Right renal pelvis (tissue), 4 donors: ENCODE results near the gene SYT2. TPM values are rescaled to one million over a fixed set of nuclear protein-coding genes. Genes with fewer than 3 reads are reported as not detected.
A peak's percentile ranks its signal among the peaks of the same experiment; 100 is the strongest.

Experiments
- DNase-seq, 4 donors: peaks; one replicate each; pipeline ENCODE4 v3.0.0-alpha.2; 2013; ENCODE audit warnings: low read depth in 4 of 4, low spot score in 3 of 4, missing footprints in 1 of 4
- polyA plus RNA-seq, 4 donors: library from polyadenylated mRNA; unstranded; fragments of 120-200 nt; gene quantifications; one replicate each; pipeline ENCODE4 v1.2.1, GENCODE V29; 2013; ENCODE audit not compliant: insufficient read length in 4 of 4

The SYT2 gene
- polyA plus RNA-seq, 4 donors, result 2.1 to 2.6 (median 2.5) TPM

- DNase-seq, result peak in 1 of 4 donors; percentile 10
Measured at GRCh38 chr1:202680586-202681352, 29.5 kb downstream of the SYT2 start.

DNA sequence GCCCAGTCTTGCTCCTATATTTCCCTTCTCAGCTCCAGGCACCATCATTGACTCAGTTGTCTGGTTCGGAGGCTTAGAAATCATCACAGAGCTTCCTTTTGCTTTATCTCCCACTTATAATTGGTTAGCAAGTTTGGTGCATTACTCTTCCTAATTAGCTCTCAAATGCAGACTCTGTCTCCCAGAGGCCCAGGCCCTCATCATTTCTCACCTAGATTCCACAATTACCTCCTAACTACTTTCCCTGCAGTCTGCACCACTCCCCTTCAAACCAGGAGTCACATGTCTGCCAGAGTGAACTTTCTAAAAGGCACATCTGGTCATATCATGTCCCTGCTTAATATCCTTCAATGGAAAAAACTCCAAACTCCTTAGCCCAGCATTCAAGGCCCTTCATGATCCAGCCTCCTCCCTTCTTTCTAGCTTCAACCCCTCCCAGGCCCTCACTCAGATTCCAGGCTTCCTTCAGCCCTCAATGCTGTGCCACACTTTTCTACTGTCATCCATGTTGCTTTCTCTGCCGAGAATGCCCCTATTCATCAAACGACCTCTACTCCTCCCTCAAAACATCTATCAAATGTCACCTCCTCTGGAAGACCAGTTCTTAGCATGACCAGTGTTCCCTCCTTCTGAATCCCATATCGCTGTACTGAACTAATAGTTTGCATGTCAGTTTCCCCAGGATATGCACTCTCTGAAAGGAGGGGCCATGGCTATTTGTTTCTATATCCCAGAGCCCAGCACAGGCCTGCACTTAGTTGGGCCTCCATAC is 30.7 kb downstream of the SYT2 start:
- no peak for DNase-seq

GRCh38 chr1:202677433-202677832 is 32.8 kb downstream of the SYT2 start:
- DNase-seq, result no peak

DNA sequence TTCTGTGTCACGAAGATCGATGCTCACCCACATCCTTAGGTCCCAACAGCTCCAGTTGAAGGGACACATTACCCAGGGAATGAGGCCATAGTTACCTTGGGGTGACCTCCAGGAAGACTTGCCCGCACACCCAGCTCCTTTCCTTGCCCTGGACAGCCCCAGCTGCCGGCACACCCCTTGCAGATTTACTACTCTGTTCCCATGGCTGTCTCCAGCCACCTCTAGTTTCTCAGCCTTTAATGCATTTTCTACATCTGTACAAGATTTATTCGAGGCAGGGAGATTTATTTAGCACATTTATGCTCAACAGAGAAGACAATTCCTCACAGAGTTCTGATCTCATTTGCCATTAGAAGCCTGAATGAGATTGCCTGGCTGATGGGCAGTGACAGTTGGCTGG is 36.7 kb downstream of the SYT2 start:
- no peak for DNase-seq

- DNase-seq, result no peak
Measured at GRCh38 chr1:202671399-202671798, 38.9 kb downstream of the SYT2 start.

- DNase-seq, result no peak
Measured at GRCh38 chr1:202665417-202665816, 44.8 kb downstream of the SYT2 start.

GRCh38 chr1:202664083-202664482 is 46.2 kb downstream of the SYT2 start:
- no peak for DNase-seq

DNA sequence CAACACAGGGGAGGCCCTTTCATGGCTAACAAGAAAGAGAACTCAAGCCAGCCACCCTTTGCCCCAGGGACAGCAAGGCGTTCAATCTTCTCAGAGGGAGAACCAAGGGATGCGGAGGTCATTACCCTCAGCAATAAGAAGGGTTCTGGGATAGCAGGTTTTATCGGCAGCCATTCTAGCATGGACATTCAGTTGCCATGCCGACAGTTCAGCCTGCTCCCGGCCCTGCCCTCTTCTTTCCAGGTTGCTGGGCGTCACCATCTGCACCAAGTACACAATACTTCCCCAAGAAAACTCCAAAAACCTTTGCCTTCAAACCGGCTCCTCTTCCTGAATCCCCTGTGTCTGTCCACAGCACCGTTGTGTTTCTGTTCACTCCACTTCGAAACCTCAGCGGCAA is 47.1 kb downstream of the SYT2 start:
- no peak for DNase-seq

- no peak for DNase-seq
Measured at GRCh38 chr1:202662081-202662480, 48.2 kb downstream of the SYT2 start.

GRCh38 chr1:202661136-202661845 is 49.0 kb downstream of the SYT2 start:
- DNase-seq, result no peak

DNA sequence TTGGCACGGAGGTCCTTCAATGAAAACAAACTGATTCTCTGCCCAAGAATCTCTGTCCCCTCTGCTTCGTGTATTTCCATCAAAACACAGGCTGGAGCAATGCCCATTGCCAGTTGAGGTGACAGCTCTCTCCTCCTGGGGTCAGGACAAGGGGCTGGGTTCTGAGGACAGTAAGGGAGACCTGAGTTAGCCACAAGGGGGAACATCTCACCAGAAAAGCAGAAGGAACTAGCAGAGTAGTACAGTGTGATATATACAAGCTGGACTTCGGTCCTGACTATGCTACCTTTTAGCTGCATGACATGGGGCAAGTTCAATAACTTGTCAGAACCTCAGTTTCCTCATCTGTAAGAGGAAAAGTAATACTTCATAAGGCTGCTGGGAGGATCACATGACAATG is 50.3 kb downstream of the SYT2 start:
- no peak for DNase-seq

DNA sequence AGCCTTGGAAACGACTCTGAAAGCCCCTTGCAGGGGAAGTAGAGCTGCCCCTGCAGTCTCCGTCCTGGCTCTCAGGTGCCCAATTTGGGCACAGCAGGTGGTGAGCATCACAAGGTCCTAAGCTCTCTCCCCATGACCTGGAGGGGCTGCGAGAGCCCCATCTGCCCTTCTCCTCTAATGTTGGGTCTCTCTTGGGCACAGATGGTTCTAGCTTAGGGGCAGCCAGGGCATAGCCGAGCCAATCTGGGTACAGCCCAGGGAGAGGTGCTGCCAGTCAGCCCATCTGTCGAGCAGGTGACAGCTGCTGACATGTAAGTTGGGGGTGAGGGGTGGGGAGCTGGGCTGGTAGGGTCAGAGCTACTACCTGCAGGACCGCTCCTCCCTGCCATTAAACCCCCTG is 50.7 kb downstream of the SYT2 start:
- DNase-seq, result no peak

DNA sequence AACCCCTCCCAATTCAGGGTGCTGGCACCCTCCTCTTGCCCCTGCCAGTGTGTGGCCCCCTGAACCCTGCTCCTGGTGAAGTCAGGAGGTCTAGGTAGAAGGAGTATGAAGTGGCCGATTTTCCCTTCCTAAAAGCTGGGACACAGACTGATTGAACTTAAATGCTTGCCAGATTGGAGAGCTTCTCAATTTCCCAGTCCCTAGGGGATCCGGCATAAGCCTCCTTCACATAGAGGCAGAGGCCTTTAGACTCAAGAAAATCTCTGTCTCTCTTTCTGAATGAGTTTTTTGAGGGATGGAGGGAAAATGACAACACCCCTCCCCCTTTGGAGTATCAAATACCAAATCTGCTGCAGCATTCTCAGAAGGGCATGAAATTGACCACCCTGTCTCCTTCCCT is 51.5 kb downstream of the SYT2 start:
- DNase-seq, result no peak

GRCh38 chr1:202658251-202658759 is 51.9 kb downstream of the SYT2 start:
- no peak for DNase-seq

GRCh38 chr1:202656951-202657646 is 53.2 kb downstream of the SYT2 start:
- DNase-seq, result no peak

DNA sequence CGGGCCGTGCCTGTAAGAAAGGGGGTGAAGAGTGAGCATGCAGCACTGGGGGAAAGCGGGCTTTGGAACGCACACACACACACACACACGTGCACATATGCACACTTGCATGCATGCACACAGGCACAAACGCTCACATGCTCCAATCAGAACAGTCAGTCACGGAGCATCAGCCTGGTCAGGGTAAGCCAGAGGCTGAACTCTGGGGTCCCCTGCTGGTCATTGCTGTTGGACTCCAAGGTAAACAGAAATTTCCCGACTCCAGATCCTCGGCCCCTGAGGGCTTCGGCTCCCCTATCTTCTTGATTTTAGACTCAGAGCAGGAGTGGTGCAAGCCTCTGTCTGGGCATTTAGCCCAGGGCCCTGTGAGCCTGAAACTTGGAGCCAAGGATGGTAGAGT is 54.2 kb downstream of the SYT2 start:
- no peak for DNase-seq

- no peak for DNase-seq
Measured at GRCh38 chr1:202654079-202654478, 56.2 kb downstream of the SYT2 start.

GRCh38 chr1:202649553-202650392 is 60.5 kb downstream of the SYT2 start:
- no peak for DNase-seq

DNA sequence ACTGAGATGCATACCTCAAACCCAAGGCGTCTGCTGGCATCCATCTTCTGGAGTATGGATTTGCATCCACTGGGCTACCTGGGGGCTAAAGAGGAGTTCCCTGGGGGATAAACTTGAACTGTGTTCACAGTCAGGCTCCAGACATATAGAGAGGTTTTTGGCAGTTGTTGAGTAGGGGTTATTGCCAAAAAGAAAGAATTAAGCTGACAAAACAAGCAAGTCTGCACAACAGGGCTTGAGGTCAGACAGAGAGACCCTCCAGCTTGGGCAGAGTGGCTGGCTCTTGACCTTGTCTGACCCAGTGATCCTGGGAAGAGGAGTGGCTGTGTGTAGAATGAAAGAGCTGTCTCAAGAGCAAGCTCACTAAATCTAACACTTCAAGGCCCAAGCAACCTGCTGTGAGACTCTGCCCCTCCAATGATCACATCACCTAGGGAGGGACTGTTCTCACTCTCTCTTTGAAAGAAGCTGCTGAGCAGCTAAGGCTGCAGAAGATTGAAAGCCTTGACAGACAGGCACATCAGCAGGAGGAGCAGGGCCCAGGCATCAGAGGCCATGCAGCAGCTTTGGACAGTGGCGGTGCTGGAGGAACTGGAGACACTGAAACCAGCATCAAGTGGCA is 61.5 kb downstream of the SYT2 start:
- no peak for DNase-seq
